HG03139 (cell line): ENCODE data around the gene MAL.

Experiments
- ATAC-seq: cut with Tn5 transposase; IDR thresholded peaks from one replicate; pipeline ENCODE4 v1.9.1; 2021; ENCODE audit not compliant: unreplicated experiment

Gene MAL

DNA sequence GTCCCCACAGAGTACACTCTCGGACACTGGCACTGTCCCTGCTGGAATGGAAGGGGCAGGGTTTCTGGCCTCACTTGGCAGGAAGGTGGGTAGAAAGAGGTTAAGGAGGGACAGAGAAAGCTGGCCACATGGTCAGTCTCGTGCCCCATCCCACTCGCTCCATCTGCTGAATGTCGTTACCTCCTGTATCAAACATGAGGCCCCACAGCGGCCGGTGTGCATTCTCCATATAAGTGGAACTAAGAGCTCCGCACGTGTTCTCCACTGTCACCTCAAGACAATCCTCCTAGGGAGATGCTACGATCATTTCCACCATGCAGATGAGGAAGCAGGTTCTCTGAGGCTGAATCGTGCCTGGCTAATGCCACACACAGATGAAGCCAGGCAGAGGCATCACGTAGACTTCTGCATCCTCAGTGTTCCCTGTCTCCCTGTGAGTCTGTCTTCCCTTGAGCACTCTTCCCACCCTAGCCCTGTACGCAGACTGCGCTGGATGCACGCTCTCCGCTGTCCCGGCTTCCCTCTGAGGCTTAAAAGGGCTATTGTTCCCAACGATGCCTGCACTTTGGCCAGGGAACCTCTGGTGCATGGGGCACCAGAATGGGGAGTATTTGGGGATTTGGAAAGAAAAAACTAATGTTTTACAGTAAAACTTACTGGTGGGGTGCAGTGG lies 35.1 kb downstream of the MAL start:
- no peak for ATAC-seq

DNA sequence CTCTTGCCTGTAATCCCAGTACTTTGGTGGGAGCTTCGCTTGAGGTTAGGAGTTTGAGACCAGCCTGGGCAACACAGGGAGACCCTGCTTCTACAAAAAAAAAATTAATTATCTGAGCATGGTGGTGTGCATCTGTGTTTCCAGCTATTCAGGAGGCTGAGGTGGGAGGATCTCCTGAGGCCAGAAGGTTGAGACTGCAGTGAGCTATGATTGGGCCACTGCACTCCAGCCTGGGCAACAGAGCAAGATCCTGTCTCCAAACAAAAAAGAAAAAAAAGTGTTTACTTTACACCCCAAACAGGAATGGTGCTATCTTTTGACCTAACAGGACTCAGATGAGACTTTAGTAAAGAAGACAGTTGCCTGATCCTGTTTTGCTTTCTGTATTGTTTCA lies 35.6 kb downstream of the MAL start:
- no peak for ATAC-seq

DNA sequence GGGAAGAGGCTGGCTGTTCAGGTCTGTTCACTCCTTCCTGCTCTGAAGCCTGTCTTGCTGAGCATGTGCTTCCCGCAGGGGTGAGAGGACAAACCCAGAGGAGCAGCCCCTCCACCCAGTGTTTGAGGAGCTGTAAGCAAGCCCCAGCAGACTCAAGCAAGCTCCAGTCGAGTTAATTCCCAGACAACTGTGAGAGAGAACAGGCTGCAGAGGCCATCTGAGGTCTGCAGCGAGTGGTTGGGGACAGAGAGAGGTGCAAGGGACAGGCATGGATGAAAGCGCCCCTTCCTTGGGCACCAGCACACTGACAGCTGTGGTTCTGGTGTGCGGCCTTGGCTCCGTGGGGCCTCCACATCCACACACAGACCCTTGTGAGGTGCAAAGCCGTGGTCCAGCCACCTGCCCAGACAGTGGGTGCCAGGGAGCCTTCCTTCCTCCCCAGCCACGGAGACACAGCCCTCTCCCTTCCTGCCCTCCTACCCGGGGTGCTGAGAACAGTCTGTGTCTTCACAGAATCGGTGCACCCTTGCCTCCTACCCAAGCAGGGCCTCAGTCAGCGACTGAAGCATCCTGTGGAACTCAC lies 36.2 kb downstream of the MAL start:
- no peak for ATAC-seq

DNA sequence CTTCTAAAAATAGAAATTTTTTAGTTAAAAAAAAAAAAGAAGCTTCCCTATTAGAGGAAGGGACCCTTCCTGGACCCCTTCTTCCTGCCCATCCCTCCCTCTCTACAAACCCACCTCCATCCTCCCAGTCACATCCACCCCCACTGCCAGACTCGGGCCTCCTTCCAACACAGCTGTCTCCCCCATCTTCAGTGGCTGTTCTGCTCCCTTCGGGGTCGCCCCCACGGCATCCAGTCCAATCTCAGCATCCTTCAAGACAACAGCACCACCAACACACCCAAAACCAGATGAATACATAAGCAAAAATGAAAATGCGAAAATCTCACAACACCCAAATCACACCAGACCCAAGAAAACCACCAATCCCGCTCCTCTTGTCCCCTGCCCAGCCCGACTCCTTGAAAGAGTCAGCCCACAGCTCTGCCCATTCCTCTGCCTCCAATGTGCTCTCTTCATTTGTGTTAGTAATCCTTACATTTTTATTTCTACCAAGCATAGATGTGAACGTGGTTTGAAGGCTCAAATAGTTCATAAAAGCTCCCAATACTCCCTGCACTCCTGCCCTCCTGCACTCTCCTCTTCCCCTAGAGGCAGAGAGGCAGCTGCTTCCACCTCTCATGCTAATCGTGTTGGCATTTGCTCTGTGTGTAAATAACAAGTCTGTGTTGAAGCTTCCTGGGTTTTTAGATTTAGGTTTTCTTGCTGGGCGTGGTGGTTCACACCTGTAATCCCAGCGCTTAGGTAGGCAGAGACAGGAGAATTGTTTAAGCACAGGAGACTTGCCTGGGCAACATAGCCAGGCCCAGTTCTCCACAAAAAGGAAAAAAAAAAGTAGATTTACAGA lies 37.0 kb downstream of the MAL start:
- ATAC-seq: no peak

DNA sequence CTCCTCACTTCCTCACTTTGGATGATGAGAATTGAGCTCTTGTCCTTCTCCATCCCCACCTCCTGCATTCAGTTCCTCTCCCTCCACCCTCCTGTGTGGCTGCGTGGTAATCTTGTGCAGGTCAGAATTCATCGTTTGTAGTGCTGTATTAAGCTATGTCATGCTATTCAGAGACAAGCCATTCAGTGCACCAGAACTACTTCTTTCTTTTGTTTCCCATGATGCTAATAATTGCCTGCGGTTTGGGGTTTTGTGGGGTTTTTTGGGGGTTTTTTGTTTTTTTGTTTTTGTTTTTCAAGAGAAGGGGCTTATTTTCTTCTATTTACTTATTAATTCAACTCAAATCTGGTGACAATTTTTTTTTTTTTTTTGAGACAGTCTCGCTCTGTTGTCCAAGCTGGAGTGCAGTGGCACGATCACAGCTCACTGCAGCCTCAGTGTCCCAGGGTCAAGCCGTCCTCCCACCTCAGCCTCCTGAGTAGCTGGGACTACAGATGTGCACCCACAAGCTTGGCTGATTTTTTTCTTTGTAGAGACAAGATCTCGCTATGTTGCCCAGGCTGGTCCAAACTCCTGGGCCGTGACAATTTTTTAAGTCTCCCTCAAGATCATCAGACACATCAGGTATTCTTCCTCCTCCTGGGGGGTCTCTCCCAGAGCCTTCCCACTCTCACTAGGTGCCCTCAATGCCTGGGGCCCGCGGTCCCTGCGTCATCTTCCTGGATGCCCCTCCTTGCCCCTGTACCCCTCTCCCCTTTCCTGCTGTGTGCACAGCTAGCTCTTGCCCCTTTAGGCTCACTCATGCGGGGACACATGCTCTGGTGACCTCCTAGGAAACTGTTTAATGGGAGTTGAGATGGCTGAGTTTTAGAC lies 37.8 kb downstream of the MAL start:
- ATAC-seq: peak; percentile 51

DNA sequence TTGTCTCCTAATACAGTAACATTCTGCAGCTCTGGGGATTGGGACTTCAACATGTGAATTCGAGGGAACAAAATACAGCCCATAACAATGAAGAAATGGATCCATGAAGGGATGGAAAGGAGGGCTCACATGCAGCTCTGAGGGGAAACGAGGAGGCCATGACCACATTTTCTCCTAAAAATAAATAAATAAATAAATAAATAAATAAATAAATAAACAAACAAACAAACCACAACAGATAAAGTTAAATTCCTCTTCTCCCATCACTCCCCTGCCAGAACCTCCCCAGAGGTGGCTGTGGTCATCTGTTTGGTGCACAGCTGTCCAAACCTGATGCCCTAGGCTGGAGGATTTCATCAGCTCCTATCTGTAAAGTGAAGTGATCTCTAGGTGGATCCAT lies 42.7 kb downstream of the MAL start:
- no peak for ATAC-seq

DNA sequence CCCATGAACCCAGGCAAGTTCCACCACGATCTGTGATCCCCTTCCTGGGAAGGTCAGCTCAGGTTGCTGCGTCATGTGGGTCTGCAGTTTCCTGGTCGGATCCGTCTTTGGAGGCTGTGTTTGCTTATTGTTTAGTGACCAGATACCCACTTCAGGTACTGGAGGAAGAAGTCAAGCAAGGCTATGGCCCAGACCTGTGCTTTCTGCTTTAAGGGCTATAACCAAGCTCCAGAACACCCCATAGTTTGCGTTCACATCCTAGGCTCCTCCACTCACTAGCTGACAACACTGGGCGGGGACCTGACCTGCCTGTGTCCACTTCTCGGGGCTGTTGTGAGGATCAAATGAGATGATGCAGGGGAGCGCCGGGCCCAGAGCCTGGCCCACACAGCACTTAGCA lies 44.0 kb downstream of the MAL start:
- no peak for ATAC-seq

DNA sequence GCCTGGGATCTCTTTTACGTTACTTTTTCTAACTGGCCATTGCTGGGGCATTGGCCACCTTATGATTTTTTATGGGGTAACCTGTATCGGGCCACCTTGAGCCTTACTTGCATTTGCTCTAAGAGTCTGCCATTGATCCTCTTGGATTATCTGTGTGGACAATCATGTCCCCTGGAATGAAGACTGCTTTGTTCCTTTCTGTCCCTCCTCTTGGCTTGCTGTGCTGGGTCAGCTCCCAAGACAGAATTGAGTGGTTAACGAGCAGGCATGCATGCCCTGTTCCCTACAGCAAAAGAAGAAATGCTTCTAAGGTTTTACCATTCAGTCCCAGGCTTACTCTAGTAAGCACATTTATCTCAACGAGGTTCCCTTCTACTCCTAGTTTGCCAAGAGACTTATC lies 46.3 kb downstream of the MAL start:
- no peak for ATAC-seq

DNA sequence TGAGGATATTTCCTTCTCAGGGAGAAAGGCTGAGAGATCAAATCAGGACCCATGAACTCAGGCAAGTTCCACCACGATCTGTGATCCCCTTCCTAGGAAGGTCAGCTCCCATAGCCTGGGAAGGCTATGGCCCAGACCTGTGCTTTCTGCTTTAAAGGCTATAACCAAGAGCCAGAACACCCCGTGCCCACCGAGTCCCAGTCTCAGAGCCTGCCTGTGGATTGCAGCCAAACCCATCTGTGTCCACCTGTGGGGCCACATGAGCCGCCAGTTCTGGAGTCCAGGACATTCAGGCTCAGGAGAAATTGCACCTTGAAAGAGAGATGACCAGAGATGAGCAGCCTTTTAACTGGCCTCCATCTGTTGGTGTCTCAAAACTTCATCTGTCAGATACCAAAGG lies 46.9 kb downstream of the MAL start:
- ATAC-seq: no peak

DNA sequence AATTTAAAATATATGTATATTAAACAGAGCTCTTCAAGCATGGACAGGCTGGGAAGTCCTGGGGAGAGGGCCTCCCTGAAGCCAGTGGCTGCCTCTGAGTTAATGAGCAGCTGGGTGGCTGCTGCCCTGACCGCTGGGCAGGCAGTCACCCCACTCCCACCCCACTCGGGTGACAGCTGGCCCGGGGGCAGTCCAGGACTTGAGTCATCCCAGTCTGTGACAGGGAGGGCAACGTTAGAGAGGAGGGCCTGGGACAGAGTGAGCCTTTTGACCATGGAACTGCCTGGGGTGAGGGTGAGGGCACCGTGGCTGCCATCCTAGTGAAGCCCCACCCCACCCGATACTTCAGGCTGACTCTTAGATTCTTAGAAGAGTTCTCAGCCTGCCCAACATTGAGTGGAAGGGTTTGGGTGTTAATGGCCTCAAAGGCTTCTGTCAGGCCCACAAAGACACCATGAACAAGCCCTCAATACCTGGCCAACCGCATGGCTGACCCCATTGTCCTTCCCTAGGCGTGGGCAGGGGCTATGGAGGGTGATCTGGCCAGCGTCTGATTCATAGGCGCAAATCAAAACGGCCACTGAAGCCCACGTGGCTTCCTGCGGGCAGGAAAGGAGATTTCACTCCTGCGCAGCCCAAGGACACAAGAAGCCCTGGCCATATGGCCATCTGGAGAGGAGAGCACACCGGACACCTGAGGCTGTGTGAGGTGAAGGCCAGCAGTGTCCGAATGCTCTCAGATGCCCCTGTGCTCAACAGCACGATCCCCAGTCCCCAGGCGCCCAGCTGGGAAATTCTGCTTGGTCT lies 48.6 kb downstream of the MAL start:
- no peak for ATAC-seq

DNA sequence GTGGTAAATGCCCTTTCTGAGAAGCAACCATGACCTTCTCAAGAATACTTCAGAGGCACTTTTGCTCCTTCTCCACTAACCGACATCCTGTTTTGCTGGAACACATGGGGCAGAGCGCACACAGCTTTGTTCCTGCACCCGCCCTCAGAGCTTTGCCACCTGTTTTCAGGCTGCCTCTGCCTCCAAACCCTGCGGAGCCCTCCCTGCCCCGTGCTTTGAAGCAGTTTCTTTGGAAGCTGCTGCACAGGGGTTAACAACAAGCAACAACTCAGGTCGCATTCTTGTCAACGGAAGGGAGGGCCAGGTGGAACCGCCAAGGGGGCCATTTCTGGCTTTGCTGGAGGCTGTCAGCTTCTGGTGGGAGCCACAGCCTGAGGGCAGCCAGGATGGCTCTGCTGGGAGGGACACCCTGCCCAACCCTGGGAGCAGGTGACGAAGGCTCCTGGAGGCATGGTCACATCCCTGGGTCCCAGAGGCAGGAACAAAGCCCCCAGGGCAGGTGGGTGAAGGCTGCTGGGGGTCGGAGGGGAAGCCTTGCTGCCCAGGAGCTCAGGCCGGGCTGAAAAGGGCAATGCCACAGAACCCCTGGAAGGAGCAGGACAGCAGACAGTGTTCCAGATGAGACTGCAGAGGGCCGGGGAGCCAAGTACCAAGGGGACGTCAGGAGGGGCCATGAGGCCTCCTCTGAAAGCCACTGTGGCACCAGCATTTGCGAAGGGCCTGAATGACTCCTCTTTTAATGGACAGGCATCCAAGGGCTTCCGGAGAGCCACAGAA lies 49.3 kb downstream of the MAL start:
- ATAC-seq: no peak

DNA sequence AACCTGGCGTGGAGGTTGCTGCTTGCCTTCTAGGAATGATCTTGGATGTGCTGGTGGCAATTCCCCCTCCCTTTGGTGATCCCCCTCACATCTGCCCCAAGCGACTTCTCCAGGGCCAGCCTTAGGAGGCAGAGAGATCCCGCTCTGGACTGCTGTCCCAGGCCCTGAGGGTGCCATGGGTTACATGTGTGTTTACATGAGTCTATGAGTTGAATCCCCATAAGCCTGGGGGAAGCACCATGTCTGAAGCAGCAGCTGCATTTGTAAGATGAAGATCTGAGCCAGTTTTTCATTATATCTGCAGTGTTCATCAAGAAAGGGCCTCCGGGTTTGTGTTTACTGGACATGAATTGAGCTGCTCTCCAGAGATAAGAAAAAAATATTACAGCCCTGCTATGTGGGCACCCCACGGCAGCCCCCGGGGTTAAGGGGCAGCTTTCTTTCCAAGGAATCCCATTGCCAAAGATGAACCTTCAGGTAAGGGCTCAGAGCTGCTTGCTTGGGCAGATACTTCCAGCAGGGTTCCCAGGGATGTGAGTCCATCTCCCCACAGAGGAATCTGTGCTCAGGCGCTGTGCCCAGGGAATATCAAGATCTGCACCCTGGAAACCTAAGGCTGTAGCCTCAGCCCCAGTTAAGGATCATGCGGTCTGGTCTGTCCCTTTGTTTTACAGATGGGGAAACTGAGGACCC lies 50.1 kb downstream of the MAL start:
- ATAC-seq: no peak

DNA sequence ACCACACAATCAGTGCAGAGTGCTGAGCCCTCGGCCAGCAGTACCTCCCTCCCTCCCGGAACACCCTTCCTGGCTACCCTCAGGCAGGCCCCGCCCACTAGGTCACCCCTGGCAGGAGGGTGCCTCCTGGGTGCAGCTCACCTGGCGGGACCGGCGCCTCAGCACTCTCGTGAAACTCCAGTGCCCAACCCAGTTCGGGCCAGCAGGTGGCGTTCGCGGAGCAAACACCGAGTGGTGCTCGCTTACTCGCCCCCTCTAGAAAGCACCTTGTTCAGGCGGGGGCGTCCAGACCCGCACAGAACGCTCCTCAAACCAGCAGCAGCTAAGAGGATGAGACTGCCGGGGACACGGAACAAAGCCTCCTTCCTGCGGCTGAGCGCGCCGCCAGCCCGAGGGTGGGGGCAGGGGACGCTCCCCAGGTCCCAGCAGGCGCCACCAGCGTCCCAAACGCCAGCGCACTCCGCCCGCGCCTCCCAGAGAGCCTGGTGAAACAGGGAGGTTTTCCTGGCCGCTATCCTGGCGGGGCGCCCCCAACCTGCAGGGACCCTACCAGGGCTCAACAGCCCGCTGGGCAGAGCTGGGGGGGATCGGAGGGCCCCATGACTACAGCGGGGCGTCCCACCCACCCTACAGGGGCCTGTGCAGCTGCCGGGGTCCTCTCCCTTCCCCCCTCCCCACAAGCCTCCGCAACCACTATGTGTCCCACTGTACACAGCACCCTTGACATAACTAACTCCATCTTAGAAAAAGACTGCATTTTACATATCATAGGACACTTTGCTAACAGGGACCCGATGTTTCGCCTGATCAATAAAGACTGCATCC lies 51.4 kb downstream of the MAL start:
- ATAC-seq: peak; percentile 87

DNA sequence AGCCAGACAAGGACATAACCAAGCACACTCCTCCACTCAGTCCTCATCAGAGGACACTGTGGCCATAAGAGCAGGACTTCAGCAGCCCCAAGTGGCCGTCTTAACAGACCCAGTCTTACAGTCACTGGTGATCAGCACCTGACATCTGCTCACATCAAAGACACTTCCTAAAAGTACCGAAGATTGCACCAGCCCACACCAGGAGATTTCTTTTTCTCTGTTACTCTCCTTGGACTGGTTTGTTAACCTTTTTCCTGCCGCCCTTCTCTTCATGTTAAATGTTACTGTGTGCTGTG lies 52.0 kb downstream of the MAL start:
- ATAC-seq: no peak

DNA sequence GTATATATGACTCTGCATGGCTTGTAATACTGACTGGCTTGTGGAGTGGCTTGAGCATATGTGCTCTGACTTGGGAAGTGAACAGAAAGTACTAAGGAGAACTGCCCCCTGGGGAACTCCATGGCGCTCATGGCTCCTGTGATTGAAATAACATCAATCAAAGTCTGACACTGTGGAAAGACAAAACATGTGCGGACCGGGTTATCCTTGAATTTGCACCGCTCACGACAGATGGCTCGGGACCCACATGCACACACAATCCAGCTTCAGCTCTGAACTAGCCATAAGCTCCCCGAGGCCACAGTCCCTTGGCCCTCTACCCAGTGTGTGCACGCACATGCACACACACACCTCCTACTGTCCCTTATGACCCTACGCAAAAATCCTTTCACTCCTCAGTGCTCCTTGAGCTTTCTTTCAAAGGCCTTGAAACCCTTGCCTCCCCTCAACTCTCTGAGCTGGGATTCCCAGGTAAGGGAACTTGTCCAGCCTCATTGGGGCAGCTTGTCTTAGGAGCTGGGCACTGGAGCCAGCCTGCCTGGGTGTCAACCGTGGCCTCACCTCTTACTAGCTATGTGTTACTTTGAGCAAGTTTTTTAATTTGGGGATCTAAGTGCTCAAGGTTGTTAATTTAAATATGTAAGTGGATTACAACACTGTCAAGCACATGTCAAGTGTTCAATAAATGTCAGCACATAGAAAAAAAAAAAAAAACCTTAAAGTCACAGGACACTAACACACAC lies 52.5 kb downstream of the MAL start:
- no peak for ATAC-seq

DNA sequence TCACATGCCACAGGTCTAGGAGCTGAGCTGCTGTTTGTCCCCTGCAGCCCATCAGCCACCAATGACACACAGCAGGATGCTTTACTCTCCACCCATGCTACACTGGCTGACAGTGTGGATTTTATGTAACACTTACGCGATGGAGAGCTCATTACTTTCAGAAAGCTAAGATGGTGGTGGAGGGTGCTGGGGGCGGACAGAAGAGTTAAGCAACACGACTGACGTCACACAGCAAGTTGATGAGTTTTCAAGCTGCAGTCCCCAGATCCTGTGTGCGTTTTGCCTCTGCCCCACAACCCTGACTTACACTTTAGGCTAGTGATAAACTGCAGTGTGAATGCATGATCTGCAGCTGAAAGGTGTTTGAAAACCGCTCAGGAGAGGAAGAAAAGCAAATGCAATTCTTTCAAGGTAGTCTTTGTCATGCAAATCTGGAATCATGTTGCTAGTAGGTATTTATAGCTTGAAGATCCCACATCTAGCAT lies 53.7 kb downstream of the MAL start:
- no peak for ATAC-seq

DNA sequence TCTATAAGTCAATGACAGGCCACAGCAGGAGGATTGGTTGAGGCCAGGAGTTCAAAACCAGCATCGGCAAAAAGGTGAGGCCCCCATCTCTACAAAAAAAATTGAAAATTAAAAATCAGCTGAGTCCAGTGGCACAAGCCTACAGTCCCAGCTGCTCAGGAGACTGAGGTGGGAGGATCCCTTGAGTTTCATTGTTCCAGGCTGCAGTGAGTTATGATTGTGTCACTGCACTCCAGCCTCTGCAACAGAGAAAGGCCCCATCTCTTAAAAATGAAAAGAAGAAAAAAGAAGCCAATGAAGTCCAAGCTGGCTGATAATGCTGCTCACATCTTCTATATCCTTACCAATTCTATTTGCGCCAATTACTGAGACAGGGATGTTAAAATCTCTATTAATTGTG lies 57.0 kb downstream of the MAL start:
- no peak for ATAC-seq

DNA sequence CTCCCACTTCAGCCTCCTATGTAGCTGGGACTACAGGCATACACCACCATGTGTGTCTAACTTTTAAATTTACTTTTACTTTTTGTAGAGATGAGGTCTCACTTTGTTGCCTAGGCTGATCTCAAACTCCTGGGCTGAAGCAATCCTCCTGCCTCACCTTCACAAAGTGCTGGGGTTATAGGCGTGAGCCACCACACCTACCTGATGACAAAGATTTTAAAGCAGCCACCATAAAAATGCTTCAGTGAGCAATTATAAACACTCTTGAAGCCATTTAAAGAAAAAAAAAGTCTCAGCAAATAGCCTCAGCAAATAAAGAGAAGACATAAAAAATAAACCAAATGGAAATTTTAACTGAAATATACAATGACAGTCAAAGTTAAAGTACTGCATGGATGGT lies 60.5 kb downstream of the MAL start:
- no peak for ATAC-seq
